Smooth muscle cell (in vitro differentiated cells): Measurements from ENCODE around the gene TM4SF20. TPM values are rescaled to one million over a fixed set of nuclear protein-coding genes. Genes with fewer than 3 reads are reported as not detected.

Source experiments
- DNase-seq: peaks from one replicate; lab custom pipeline; 2025; ENCODE audit not compliant: unreplicated experiment; lab: John Stamatoyannopoulos, UW
- H2AFZ ChIP-seq: fragments of 200-600 bp; sonication (generic); 2 replicates; pipeline ENCODE4 v1.6.0; 2016; ENCODE audit warnings: antibody characterized with exemption, low read depth, mild to moderate bottlenecking
- H3F3A ChIP-seq: fragments of 200-600 bp; sonication (generic); 2 replicates; pipeline ENCODE4 v1.6.0; 2017; ENCODE audit warnings: antibody characterized with exemption, low read depth
- H3K27ac ChIP-seq: fragments of 200-600 bp; sonication (generic); 2 replicates; pipeline ENCODE4 v1.5.1; 2016; ENCODE audit warnings: low read depth, mild to moderate bottlenecking
- H3K27me3 ChIP-seq: fragments of 200-600 bp; sonication (generic); 2 replicates; pipeline ENCODE4 v1.6.1; 2016; ENCODE audit warnings: low read depth, mild to moderate bottlenecking
- H3K36me3 ChIP-seq: fragments of 200-600 bp; sonication (generic); 2 replicates; pipeline ENCODE4 v1.5.1; 2016; ENCODE audit warnings: low read depth
- H3K4me1 ChIP-seq: fragments of 200-600 bp; sonication (generic); 2 replicates; pipeline ENCODE4 v1.5.1; 2016; ENCODE audit warnings: low read depth
- H3K4me2 ChIP-seq: fragments of 200-600 bp; sonication (generic); 2 replicates; pipeline ENCODE4 v1.6.0; 2016; ENCODE audit warnings: mild to moderate bottlenecking
- H3K4me3 ChIP-seq: fragments of 200-600 bp; sonication (generic); 2 replicates; pipeline ENCODE4 v1.5.1; 2016; ENCODE audit warnings: mild to moderate bottlenecking
- H3K79me2 ChIP-seq: fragments of 200-600 bp; sonication (generic); 2 replicates; pipeline ENCODE4 v1.6.0; 2016; ENCODE audit warnings: low read depth, mild to moderate bottlenecking
- H3K9ac ChIP-seq: fragments of 200-600 bp; sonication (generic); 2 replicates; pipeline ENCODE4 v1.6.0; 2016; ENCODE audit warnings: low read depth
- H3K9me3 ChIP-seq: fragments of 200-600 bp; sonication (generic); replicated peaks from 2 replicates; pipeline ENCODE4 v1.5.1; 2016; ENCODE audit warnings: low read depth
- H4K20me1 ChIP-seq: fragments of 200-600 bp; sonication (generic); 2 replicates; pipeline ENCODE4 v1.6.0; 2016; ENCODE audit warnings: low read depth
- WGBS: methylation state at CpG from one replicate; pipeline ENCODE4 v1.1.7; 2016; ENCODE audit warnings: low lambda C conversion rate; 5-methylcytosine and 5-hydroxymethylcytosine counted together
- polyA plus RNA-seq: library from polyadenylated mRNA; unstranded; fragments of >200 nt; fragmentation: Nextera tagmentation; extraction: Ambion mirVana; gene quantifications from 2 replicates; pipeline ENCODE4 v1.2.1, GENCODE V29; 2016
- total RNA-seq: library from RNA; depleted of rRNA; stranded (reverse); fragments of >200 nt; gene quantifications from 2 replicates; pipeline ENCODE4 v1.2.3, GENCODE V29; 2014
- TF ChIP-seq, protein P1 (sequence below): fragments of 200-600 bp; sonication (generic); IDR thresholded peaks from 2 replicates; pipeline ENCODE4 v1.5.1; 2017; ENCODE audit warnings: borderline replicate concordance, mild to moderate bottlenecking, antibody characterized with exemption; ENCODE audit not compliant: insufficient read depth, poor library complexity, severe bottlenecking

TM4SF20 gene
- total and polyA plus RNA-seq, 2 experiments from 2014 or later: not detected

DNA sequence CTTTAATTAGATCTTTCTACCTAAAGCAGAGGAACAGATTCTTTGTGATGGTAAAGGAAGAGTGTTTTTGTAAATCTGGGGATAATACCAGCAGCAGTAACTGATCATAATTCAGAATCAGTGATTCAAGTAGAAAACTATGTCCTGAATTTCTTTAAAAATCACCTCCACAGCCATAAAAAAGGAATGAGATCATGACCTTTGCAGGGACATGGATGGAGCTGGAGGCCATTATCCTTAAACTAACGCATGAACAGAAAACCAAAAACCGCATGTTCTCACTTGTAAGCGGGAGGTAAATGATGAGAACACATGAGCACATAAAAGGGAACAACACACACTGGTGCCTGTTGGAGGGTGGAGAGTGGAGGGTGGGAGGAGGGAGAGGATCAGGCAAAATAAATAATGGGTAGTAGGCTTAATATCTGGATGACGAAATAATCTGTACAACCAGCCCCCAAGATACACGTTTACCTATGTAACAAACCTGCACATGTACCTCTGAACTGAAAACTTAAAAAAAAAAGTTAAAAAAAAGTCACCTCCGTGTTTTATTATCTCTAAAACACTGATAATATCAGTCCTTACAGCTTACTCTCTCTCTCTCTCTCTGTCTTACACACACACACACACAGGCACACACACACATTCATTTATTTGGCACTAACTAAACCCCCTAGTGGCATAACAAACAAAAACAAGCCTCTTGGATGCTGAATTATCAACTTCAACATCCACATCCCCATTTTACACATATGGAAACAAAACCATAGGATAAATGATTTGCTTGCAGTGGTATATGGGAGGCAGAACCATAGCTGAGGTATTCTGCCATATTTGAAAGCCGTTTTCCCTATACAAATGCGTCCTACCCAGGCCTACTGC lies 1.4 kb downstream of the TM4SF20 start:
- TF ChIP-seq, protein P1, sequence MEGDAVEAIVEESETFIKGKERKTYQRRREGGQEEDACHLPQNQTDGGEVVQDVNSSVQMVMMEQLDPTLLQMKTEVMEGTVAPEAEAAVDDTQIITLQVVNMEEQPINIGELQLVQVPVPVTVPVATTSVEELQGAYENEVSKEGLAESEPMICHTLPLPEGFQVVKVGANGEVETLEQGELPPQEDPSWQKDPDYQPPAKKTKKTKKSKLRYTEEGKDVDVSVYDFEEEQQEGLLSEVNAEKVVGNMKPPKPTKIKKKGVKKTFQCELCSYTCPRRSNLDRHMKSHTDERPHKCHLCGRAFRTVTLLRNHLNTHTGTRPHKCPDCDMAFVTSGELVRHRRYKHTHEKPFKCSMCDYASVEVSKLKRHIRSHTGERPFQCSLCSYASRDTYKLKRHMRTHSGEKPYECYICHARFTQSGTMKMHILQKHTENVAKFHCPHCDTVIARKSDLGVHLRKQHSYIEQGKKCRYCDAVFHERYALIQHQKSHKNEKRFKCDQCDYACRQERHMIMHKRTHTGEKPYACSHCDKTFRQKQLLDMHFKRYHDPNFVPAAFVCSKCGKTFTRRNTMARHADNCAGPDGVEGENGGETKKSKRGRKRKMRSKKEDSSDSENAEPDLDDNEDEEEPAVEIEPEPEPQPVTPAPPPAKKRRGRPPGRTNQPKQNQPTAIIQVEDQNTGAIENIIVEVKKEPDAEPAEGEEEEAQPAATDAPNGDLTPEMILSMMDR: peak; percentile 3
- DNase-seq: no peak
- Histone ChIP-seq H3K36me3 (no peaks in the 10 kb centered on the region), H3K4me1 (no peaks in the 10 kb centered on the region), H2AFZ (peak overlapping the region; percentile 87), H4K20me1 (no peaks in the 10 kb centered on the region), H3K27ac (peak overlapping the region; percentile 38), H3K4me2 (peak overlapping the region; percentile 39), H3K4me3 (no peak overlapping the region), H3K9ac (no peak overlapping the region), H3F3A (no peaks in the 10 kb centered on the region), H3K27me3 (no peaks in the 10 kb centered on the region), H3K79me2 (no peaks in the 10 kb centered on the region), H3K9me3 (no peaks in the 10 kb centered on the region)
- 86% methylated on average over 8 of the region's 8 CpGs for WGBS

DNA sequence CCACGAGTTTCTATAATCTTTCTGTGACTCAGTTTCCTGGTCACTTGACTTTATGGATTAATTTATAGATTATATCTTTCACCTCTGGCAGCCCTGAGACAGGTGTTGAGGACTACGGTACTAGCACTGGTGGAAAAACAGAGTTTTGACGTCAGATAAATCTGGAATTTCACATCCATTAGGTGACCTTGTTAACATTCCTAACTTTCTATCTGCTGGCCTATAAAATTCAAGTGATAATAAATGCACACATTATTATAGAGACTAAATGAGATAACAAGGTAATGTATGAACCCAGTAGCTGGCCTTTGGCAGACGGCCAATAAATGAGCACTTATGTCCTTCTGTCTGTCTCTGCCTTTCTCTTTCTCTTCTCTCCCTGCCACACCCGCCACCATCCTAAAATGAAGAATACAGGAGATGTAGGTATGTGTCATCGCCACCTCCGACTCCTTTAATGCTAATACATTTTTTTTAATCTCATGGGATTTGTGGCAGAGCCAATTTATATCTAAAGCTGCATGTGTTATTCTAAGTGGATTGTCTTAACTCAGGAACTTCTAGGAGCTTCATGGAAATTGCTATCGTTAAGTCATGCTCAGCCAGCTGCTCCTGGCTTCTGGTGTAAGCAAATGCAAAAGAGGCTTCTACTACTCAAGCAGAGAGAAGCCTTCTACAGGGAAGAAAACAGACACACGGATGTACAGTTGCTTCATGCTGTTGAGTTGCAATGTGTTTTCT lies 2.3 kb downstream of the TM4SF20 start:
- no peak for DNase-seq
- Histone ChIP-seq H3K79me2 (no peaks in the 10 kb centered on the region), H3K27ac (peak overlapping the region; percentile 38), H3K4me2 (peak overlapping the region; percentile 39), H3F3A (no peaks in the 10 kb centered on the region), H3K4me3 (no peak overlapping the region), H4K20me1 (no peaks in the 10 kb centered on the region), H2AFZ (peak overlapping the region; percentile 87), H3K9me3 (no peaks in the 10 kb centered on the region), H3K27me3 (no peaks in the 10 kb centered on the region), H3K9ac (no peak overlapping the region), H3K36me3 (no peaks in the 10 kb centered on the region), H3K4me1 (no peaks in the 10 kb centered on the region)
- 66% methylated on average over 9 of the region's 9 CpGs for WGBS
- TF ChIP-seq, protein P1: no peak

DNA sequence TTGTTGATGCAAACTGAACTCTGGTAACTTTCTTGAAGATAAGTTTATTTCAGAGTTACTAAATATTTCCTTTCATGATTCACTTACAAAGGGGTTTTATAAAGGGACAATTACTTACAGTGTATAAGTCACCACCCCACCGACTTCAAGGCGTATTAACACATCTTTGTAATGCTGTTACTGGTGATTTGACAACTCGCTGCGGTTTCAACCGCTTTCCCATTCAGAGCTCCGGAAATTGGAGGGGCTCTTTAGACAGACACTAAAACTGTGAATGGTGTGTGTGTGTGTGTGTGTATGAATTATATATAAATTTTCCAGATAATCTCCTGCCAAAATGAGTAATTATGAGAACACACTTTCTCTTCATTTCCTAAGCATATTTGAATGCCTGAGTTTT lies 4.9 kb downstream of the TM4SF20 start:
- Histone ChIP-seq H3K4me3 (no peak overlapping the region), H3K27ac (no peak overlapping the region), H3K4me2 (no peak overlapping the region), H3K4me1 (no peaks in the 10 kb centered on the region), H3F3A (no peaks in the 10 kb centered on the region), H2AFZ (no peak overlapping the region), H3K36me3 (no peaks in the 10 kb centered on the region), H3K27me3 (no peaks in the 10 kb centered on the region), H4K20me1 (no peaks in the 10 kb centered on the region), H3K9me3 (no peaks in the 10 kb centered on the region), H3K9ac (no peak overlapping the region), H3K79me2 (no peaks in the 10 kb centered on the region)
- DNase-seq: no peak
- WGBS: 82% methylated on average over 6 of the region's 6 CpGs
- TF ChIP-seq, protein P1: no peak
